NCI-H345 treated with DMSO at 0.1 percent for 48 hours (cell line): ENCODE measurements around the gene EVC.

Experiments used
- DNase-seq: peaks from one replicate; lab custom pipeline; 2025; ENCODE audit not compliant: unreplicated experiment; lab: John Stamatoyannopoulos, UW

Gene EVC

DNA sequence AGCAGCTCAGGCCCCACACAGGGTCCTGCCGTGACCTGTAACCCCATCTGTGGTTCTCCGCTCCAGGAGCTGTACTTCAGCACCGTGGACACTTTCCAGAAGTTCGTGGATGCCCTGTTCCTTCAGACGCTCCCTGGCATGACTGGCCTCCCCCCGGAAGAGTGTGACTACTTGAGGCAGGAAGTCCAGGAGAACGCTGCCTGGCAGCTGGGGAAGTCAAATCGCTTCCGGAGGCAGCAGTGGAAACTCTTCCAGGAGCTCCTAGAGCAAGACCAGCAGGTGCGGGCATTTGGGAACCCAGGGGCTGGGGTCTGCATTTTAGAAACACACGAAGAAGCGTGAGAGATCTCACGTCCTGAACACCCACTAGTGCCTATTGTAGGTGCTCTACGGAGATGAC, 72.5 kb downstream of the EVC start:
- no peak for DNase-seq

DNA sequence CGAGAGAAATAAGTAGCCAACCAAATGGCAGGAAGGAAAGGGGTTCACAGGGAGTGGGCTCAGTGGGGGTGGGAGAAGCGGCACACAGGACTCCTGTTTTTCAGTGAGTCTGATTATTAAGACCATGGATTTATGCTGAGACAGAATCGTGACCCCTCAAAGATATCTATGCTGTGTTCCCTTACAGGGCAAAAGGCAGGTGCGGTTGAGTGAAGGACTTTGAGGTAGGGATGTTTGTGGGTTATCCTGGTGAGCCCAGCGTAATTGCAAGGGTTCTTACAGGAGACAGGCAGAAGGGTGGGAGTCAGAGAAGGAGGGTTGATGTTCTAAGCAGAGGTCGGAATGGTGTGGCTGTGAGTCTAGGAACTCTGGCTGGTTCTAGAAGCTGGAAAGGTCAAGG, 73.0 kb downstream of the EVC start:
- no peak for DNase-seq

DNA sequence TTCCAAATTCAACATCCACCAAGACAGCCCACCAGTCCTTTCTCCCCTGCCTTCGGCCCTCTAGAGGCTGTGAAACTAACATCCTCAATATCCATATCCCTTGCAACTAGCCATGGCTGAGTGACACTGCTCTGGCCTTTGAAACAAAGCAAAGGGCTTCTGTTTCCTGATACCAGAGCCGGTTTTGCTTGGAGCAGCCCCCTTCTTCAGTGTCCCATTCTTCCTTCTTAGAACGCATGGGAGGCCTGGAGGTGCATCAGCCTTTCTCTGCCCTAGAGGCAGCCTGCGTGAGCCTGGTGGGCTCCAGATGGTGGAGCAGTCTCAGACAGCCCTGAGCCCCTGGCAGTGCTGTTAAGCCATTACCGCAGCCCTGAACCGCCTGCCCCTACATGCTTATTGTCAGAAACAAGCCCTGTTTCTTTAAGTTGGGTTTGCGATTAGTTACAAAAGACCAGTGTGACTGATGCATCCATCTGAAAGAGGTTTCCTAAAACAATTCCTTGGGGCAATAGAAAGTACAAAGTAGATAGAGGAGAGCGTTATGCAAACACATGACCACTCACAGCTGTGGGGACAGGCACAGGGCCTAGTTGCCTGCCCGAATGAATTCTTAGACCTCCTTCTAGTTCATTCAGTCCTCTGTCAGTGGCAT, 74.1 kb downstream of the EVC start:
- no peak for DNase-seq

DNA sequence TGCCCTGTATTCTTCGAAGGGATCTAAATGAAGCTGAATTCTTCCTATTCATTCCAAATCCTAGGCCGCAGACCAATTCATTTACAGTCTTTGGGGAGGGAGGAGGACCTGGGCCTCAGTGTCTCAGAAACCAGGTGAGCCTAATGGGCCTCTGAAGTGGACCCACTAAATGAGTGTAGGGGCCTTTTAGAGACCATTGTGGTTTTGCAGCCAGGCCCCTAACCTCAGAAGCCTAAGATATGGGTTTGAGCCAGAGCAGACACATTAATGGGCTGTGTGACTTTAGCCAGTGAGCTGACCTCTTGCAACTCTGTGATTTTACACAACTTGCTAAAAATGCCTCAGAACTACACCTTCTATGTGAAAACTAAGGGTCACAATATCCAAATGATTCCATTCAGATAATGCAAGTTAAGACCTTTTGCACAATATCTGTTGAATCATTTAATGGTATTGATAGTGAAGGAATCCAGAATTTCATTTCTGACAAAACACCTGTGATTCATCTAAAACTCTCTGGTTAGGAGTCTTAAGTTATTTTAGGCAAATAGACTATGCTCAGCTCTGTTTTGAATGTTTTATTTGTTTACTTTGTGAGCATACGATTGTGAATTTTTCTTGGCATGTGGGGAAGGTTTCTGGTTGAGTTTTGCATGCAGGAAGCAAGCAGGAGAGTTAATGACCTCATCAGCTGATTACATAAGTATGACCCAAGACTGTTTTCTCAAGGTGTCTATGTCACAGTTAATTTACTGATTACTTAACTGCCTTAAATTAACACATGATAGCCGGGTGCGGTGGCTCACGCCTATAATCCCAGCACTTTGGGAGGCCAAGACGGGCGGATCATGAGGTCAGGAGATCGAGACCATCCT, 75.0 kb downstream of the EVC start:
- DNase-seq = no peak

DNA sequence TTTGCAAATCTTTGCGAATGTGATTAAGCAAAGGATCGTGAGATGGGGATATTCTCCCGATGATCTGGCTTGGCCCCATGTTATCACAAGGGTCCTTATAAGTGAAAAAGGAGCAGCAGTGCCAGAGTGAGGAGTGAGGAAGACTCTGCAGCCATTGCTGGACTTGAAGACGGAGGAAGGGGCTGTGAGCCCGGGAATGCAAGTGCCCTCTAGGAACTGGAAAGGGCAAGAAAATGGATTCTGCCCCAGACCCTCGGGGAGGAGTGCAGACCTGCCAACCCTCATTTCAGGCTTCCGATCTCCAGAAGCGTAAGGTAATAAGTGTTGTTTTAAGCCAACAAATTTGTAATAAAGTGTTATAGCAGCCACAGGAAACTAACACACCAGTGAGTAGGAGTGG, 76.3 kb downstream of the EVC start:
- DNase-seq = no peak

DNA sequence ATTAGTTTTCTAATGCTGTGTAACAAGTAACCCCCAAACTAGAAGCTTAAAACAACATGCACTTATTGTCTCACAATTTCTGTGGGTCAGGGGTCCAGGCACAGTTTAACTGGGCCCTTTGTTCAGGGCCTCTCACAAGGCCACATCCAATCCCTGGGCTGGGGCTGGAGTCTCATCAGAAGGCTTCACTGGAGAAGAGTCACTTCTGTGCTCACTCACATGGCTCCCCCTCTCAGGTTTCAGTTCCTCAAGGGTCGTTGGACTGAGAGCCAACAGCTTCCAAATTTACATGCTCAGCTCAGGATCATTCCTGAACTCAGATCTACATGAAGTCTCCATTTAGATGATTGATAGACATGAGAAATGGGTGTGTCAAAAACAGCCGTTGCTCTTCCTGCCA, 77.1 kb downstream of the EVC start:
- DNase-seq = no peak

DNA sequence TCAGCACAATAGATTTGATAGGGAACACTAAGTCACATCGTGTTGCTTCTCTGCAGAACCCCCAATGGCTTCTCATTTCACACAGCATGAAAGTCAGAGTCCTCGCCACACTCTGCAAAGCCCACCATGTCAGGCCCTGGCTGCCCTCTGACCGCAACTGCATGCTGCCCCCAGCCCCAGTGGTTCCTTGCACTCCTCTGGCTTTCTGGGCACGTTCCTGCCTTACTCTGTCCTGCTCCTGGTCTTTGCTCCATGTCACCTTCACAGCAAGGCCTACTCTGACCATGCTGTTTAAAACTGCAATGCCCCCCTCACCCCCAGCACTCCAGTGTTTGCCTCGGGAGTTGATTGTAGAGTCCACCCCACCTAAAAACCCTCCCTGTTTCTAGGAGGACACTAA, 78.1 kb downstream of the EVC start:
- no peak for DNase-seq

DNA sequence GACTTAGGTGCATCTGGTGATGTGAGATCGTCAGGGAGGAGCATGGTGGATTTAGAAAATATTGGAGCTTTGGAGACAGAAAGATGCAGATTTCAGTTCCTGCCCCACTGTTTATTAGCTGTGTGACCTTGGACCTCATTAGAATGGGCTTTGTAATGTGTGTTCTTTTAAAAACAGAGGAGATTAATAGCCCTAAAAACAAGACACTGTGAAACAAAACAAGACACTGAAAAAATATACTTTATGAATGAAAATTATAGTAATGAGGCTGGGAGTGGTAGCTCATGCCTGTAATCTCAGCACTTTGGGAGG, 79.5 kb downstream of the EVC start:
- DNase-seq = no peak

DNA sequence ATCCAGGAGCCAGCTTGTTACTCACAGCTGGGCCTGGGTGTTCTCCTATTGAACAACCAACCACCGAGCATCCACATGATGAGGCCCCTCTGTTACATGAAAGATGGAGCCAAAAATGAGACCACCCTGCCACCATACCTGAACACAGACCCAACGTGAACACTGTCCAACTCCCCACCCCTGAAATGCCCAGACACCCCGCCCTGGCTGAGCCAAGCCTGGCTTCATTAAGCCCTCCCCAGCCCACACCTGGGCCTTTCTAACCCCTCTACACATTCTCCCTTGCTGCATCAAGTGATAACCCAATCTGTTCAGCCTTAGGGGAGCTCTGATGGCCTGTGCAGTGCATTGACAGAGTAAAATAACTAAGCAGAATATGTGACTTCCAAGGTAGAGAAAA, 80.7 kb downstream of the EVC start:
- no peak for DNase-seq

DNA sequence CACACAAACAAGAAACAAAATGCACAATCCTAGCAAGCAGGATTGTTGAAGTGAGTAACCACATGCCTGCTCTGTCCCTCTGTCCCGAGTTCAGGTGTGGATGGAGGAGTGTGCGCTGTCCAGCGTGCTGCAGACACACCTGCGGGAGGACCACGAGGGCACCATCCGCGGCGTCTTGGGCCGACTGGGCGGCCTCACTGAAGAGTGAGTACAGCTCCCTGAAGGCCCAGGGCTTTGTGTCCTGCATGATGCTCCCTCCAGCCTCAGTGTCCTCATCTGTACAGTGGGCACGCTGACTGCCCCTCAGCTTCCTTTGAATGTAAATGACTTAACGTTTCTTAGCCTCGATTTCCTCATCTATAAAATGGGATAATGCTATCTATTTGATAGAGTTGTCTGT, 82.5 kb downstream of the EVC start:
- DNase-seq = no peak

DNA sequence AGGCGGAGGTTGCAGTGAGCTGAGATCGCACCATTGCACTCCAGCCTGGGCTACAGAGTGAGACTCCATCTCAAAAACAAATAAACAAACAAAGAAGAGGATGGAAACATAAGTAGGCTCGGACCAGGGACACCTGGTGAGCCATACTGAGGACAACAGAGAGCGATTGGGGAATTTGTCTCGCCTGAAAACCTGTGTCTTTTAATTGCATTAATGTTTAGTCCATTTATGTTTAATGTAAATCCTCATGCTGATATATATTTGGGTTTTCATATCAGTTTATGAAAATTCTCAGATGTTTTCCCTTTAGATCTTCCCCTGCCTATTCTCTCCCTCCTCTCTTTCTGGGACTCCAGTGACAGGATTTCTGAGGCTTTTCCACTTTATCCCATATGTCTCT, 84.6 kb downstream of the EVC start:
- no peak for DNase-seq

DNA sequence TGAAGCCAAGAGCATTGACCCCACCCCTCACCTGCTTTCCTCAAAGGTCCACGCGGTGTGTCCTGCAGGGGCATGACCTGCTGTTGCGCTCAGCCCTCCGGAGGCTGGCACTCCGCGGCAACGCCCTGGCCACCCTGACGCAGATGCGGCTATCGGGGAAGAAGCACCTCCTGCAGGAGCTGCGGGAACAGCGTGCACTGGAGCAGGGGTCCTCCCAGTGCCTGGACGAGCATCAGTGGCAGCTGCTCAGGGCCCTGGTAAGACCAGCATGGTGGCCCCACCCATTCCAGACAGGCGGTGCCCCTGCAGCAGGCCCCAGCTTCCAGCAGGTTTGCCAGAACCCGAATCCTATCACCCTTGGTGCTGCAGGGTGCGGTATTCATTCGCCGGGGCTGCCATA, 86.0 kb downstream of the EVC start:
- DNase-seq = no peak

DNA sequence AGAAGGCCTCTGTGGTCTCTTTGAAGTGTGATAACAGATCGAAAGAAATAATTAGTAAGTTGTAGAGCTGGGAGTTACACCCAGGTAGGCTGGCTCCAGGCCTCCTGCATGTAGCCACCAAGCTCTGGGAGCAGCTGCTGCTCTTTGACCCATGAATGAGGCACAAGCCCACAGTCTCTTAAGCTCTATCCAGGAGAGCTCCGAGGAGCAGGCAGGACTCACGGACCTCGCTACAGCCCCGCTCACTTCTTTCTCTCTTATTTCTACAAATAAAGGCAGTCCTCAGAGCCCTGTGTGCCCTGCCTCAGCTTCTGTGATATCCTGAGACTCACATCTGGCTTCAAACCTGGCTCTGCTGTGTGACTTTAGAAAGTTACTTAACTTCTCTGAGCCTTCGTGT, 86.9 kb downstream of the EVC start:
- DNase-seq = no peak

DNA sequence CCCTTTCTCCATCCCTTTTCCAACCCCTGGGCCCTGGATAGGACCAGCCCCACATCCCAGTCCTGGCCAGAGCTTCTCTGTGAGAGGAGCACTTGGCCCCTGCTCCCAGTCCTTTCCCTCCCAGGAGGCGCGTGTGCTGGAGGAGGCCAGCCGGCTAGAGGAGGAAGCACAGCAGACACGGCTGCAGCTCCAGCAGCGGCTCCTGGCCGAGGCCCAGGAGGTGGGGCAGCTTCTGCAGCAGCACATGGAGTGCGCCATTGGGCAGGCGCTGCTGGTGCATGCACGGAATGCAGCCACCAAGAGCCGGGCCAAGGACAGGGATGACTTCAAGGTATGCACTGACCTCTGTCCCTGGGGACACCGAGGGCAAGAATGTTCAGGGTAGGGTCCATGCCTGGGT, 87.5 kb downstream of the EVC start:
- DNase-seq = no peak

DNA sequence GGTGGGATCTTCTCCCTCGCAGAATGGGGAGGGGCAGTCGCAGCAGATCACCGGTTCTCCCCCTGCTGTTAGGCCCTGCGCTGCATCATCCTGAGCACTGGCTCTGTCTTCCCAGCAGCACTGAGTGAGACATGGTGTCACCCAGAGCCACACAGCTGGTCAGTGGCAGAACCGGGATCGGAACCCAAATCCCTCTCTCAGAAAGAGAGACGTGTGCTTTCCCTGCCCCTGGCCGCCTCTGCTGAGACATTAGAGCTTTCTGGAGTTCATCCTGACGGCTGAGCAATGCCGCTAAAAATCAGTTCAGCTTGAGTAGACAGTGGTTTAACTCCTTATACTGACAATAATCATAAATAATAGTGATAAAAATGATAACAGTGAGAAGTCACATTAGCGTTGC, 87.9 kb downstream of the EVC start:
- DNase-seq = no peak

DNA sequence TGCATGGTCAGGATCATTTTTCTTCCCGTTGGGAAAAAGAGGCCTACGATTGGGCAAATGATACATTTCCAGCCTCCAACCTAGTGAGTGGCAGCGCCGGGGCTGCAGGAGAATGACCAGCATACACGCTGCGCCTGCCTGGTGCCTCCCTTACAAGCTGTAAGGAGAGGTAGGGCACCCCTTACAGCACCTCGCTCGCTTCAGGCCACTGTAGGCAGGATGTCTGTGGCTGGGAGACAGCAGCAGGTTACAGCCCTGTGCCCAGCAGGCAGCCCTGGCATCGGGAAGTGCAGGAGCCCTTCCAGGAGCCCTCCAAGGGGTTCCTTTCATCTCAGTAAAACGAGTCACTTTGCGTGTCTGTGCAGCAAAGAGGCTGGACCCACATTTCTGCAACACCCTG, 88.4 kb downstream of the EVC start:
- DNase-seq = no peak

DNA sequence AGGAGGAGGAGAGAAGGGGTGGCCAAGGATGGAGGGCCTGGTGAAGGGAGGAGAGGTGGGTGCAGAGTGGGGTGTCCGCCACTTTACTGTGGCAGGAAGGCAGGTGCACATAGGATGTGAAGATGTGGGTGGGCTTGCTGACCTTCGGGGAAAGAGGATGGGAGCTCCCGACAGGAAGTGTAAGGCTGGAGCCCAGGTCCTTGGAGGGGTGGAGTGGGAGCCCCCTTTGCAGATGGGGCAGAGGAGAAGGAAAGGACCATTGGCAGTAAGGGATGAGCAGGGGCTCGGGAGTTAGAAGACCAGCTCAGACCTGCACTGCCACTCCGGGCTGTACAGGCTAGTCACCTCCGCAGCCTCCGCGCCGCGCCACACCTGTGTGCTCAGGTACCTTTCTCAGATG, 89.5 kb downstream of the EVC start:
- no peak for DNase-seq

DNA sequence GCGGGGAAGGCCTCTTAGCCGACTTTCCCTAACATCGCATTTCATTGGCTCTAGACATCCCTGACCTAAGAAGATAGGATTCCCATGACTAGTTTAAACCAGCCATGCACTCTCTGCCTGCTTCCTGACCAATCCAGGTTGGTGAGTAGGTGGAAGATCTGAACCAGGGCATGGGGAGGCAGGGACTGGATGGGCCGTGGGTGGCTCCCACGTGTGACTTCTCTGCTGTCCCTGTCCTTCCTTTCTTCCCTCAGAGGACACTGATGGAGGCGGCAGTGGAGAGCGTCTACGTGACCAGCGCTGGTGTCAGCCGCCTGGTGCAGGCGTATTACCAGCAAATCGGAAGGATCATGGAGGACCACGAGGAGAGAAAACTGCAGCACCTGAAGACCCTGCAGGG, 90.7 kb downstream of the EVC start:
- no peak for DNase-seq

DNA sequence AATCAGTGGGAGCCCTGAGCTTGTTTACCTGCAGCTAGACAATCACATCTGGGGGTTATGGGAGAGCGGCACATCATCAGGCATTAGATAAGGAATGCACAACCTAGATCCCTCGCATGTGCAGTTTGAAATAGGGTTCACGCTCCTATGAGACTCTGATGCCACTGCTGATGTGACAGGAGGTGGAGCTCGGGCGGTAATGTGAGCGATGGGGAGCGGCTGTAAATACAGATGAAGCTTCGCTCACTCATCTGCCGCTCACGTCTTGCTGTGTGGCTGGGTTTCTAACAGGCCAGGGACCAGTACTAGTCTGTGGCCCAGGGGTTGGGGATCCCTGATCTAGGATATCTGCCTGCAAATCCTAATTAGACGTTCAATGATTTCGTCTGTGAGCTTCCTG, 91.6 kb downstream of the EVC start:
- no peak for DNase-seq

DNA sequence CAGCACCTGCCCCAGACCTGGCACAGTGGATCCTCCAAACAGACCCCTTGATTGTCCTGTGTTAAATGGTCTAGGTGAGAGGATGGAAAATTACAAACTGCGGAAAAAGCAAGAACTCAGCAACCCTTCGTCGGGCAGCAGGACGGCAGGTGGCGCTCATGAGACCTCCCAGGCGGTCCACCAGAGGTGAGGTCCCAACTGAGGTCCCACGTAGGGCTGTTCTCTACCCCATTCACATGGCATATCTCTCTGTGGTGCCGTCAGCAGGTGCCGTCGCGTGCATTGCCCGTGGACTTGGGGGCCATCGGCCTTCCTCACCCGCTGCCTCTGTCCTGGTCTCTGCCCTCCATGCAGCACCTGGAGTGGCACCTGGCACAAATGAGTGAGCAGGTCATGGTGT, 93.7 kb downstream of the EVC start:
- no peak for DNase-seq

DNA sequence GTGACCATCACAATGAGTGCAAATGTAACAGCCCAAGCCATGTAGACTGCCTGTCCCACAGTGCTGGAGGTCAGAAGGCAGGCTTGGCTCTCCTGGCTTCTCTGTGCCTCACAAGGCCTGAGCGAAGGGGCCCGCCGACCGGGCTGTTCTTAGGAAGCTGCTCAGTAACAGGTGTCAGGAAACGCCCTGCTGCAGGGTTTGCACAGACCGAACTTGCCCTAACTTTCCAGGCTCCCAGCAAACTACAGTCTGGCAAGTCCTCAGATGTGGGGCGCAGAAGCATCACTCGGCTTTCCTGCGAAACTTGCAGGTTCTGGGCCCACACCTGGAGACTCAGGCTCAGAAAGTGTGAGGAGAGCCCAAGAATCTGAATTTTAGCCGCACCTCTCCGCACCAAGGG, 94.3 kb downstream of the EVC start:
- DNase-seq = no peak

DNA sequence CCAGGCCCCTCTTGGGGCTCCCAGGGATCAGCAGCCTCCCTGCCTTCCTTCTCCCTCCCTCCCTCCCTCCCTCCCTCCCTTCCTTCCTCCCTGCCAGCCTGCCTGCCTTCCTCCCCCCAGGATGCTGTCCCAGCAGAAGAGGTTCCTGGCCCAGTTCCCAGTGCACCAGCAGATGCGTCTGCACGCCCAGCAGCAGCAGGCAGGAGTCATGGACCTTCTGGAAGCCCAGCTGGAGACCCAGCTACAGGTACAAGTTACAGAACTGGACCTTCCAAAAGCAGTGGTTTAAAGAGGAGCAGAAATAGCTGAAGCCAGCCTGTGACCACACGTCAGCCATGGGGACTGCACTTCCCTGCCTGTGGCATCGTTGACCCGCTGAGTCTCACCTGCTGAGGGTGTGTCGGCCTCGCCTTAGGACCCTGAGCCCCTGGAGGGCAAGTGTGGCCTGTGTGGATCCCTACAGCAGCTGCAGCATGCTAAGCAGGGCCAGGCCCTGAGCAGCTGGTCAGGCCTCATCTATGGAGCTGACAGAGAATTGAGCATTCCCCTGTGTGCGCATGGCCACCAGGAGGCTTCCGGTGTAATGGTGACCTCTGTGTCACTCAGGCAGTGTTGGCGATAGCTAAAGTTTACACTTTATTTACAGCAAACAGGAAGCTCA, 97.2 kb downstream of the EVC start:
- DNase-seq = peak; percentile 37
